IMR-90 (cell line): Measurements from ENCODE around the gene CD7. TPM values are rescaled to one million over a fixed set of nuclear protein-coding genes. Genes with fewer than 3 reads are reported as not detected.

Experiments used
- ATAC-seq: fragments of 200-7000 bp; cut with Tn5 transposase; 2 replicates; pipeline ENCODE4 v1.9.1; 2020; ENCODE audit warnings: low read depth, mild to moderate bottlenecking, moderate library complexity
- BruUV-seq: library from RNA; stranded (reverse); fragments of 400-500 nt; replicated peaks from 2 replicates; lab custom pipeline; 2021; lab: Mats Ljungman, UMichigan
- CTCF ChIA-PET: fragments of 300-600 bp; formaldehyde crosslinking; extraction: SDS; loops from one replicate; lab custom pipeline; 2021; ENCODE audit warnings: antibody characterized with exemption; lab: Yijun Ruan, JAX
- POLR2A ChIA-PET: fragments of 300-600 bp; sonication (Branson Sonifier 250); formaldehyde crosslinking; loops from one replicate; lab custom pipeline; 2022; ENCODE audit warnings: antibody characterized with exemption; ENCODE audit not compliant: unreplicated experiment; lab: Charles Lee
- DNase-seq: peaks from one replicate; pipeline ENCODE4 v3.0.0; 2013
- H2AFZ ChIP-seq: replicated peaks from 2 replicates; pipeline ENCODE3; 2013; ENCODE audit warnings: low read length, mild to moderate bottlenecking; ENCODE audit not compliant: poor library complexity
- H2AK5ac ChIP-seq: 2 replicates; pipeline ENCODE4 v1.6.1; 2013; ENCODE audit warnings: low read depth, low read length, inconsistent platforms
- H2AK9ac ChIP-seq: replicated peaks from 2 replicates; pipeline ENCODE3; 2013; ENCODE audit warnings: mild to moderate bottlenecking, low read depth, low read length, moderate library complexity; ENCODE audit not compliant: poor library complexity
- H2BK120ac ChIP-seq: 2 replicates; pipeline ENCODE4 v1.6.1; 2013; ENCODE audit warnings: low read depth, low read length, inconsistent platforms
- H2BK15ac ChIP-seq: 3 replicates; pipeline ENCODE4 v1.6.1; 2013; ENCODE audit warnings: low read depth, low read length, inconsistent platforms
- H2BK20ac ChIP-seq: 2 replicates; pipeline ENCODE4 v1.6.1; 2013; ENCODE audit warnings: low read depth, mild to moderate bottlenecking, inconsistent platforms, low read length, moderate library complexity
- H2BK5ac ChIP-seq: 2 replicates; pipeline ENCODE4 v1.6.1; 2013; ENCODE audit warnings: mild to moderate bottlenecking, low read depth, low read length, inconsistent platforms; ENCODE audit not compliant: poor library complexity, severe bottlenecking
- H3K14ac ChIP-seq: replicated peaks from 2 replicates; pipeline ENCODE4 v1.6.1; 2013; ENCODE audit warnings: low read depth, low read length, inconsistent platforms
- H3K18ac ChIP-seq: 2 replicates; pipeline ENCODE4 v1.6.1; 2013; ENCODE audit warnings: low read depth, low read length, control low read depth
- H3K23ac ChIP-seq: 2 replicates; pipeline ENCODE4 v1.6.1; 2013; ENCODE audit warnings: low read depth, low read length, inconsistent platforms
- H3K27ac ChIP-seq: 2 replicates; pipeline ENCODE4 v1.5.1; 2013; ENCODE audit warnings: mild to moderate bottlenecking, control low read depth, low read length; ENCODE audit not compliant: insufficient read depth
- H3K27me3 ChIP-seq: 2 replicates; pipeline ENCODE4 v1.6.1; 2013; ENCODE audit warnings: low read length; ENCODE audit not compliant: control insufficient read depth, insufficient read depth
- H3K36me3 ChIP-seq: 2 replicates; pipeline ENCODE4 v1.6.1; 2013; ENCODE audit warnings: low read length, mixed read lengths; ENCODE audit not compliant: control insufficient read depth, insufficient read depth
- H3K4ac ChIP-seq: 2 replicates; pipeline ENCODE4 v1.6.1; 2013; ENCODE audit warnings: low read depth, low read length, inconsistent platforms
- H3K4me1 ChIP-seq: 2 replicates; pipeline ENCODE4 v1.6.1; 2013; ENCODE audit warnings: low read length, mixed read lengths; ENCODE audit not compliant: control insufficient read depth, insufficient read depth
- H3K4me2 ChIP-seq: 2 replicates; pipeline ENCODE4 v1.6.1; 2013; ENCODE audit warnings: low read depth, mild to moderate bottlenecking, control low read depth, low read length, moderate library complexity
- H3K4me3 ChIP-seq: 2 replicates; pipeline ENCODE4 v1.5.1; 2013; ENCODE audit warnings: low read depth, mild to moderate bottlenecking, control low read depth, low read length, moderate library complexity; ENCODE audit not compliant: insufficient read depth
- H3K56ac ChIP-seq: 2 replicates; pipeline ENCODE4 v1.6.1; 2013; ENCODE audit warnings: low read length, inconsistent platforms; ENCODE audit not compliant: insufficient read depth; ENCODE audit errors: extremely low read depth
- H3K79me1 ChIP-seq, 2 experiments: 2 replicates each; pipeline ENCODE4 v1.6.1; 2013; ENCODE audit warnings: low read length in 2 of 2, inconsistent platforms in 1 of 2, low read depth in 1 of 2
- H3K9ac ChIP-seq: 2 replicates; pipeline ENCODE4 v1.6.1; 2013; ENCODE audit warnings: low read depth, low read length, control low read depth
- H3K9me1 ChIP-seq: 2 replicates; pipeline ENCODE4 v1.6.1; 2013; ENCODE audit warnings: low read length, inconsistent platforms; ENCODE audit not compliant: insufficient read depth
- H3K9me3 ChIP-seq: 2 replicates; pipeline ENCODE4 v1.6.1; 2013; ENCODE audit warnings: low read length; ENCODE audit not compliant: control insufficient read depth, insufficient read depth
- H4K20me1 ChIP-seq: 2 replicates; pipeline ENCODE4 v1.6.1; 2013; ENCODE audit warnings: low read length, inconsistent platforms; ENCODE audit not compliant: insufficient read depth
- H4K5ac ChIP-seq: 2 replicates; pipeline ENCODE4 v1.6.1; 2013; ENCODE audit warnings: mild to moderate bottlenecking, low read depth, low read length, control low read depth
- H4K8ac ChIP-seq, 2 experiments: 2 replicates each; pipeline ENCODE4 v1.6.1; 2013; ENCODE audit warnings: low read depth in 2 of 2, low read length in 2 of 2, control low read depth in 1 of 2, inconsistent platforms in 1 of 2
- H4K91ac ChIP-seq: 2 replicates; pipeline ENCODE4 v1.6.1; 2013; ENCODE audit warnings: low read depth, low read length, inconsistent platforms; ENCODE audit not compliant: insufficient read depth
- BHLHE40 ChIP-seq: fragments of 150-350 bp; IDR thresholded peaks from 2 replicates; pipeline ENCODE4 v1.6.1; 2016; ENCODE audit warnings: mild to moderate bottlenecking, low read depth, low read length
- CEBPB ChIP-seq: IDR thresholded peaks from 2 replicates; pipeline ENCODE4 v1.6.1; 2012; ENCODE audit warnings: low read depth, low read length, improper control_type of control experiment
- CHD1 ChIP-seq: IDR thresholded peaks from 2 replicates; pipeline ENCODE4 v1.6.1; 2012; ENCODE audit warnings: low read depth, low read length, improper control_type of control experiment
- CTCF ChIP-seq: conservative IDR thresholded peaks from 2 replicates; pipeline ENCODE4 v1.5.1; 2012; ENCODE audit warnings: mild to moderate bottlenecking, low read depth, low read length, improper control_type of control experiment
- ELK1 ChIP-seq: fragments of 150-350 bp; IDR thresholded peaks from 2 replicates; pipeline ENCODE4 v1.6.1; 2016; ENCODE audit warnings: low read depth, mild to moderate bottlenecking, low read length, moderate library complexity, borderline replicate concordance
- MAFK ChIP-seq: IDR thresholded peaks from 2 replicates; pipeline ENCODE4 v1.6.1; 2012; ENCODE audit warnings: low read depth, low read length, improper control_type of control experiment
- MAZ ChIP-seq: IDR thresholded peaks from 2 replicates; pipeline ENCODE4 v1.6.1; 2012; ENCODE audit warnings: low read depth, mild to moderate bottlenecking, low read length, improper control_type of control experiment, moderate library complexity, borderline replicate concordance
- MXI1 ChIP-seq: IDR thresholded peaks from 2 replicates; pipeline ENCODE4 v1.6.1; 2012; ENCODE audit warnings: low read depth, mild to moderate bottlenecking, low read length, moderate library complexity, borderline replicate concordance
- NFE2L2 ChIP-seq: fragments of 150-350 bp; IDR thresholded peaks from 2 replicates; pipeline ENCODE4 v1.6.1; 2016; ENCODE audit warnings: low read depth, mild to moderate bottlenecking, low read length
- POLR2A ChIP-seq: IDR thresholded peaks from 2 replicates; pipeline ENCODE4 v1.6.1; 2012; ENCODE audit warnings: mild to moderate bottlenecking, low read depth, low read length
- RAD21 ChIP-seq: IDR thresholded peaks from 2 replicates; pipeline ENCODE4 v1.6.1; 2012; ENCODE audit warnings: low read length, improper control_type of control experiment
- RCOR1 ChIP-seq: IDR thresholded peaks from 2 replicates; pipeline ENCODE4 v1.6.1; 2012; ENCODE audit warnings: mild to moderate bottlenecking, low read length, improper control_type of control experiment; ENCODE audit not compliant: insufficient replicate concordance
- RFX5 ChIP-seq: IDR thresholded peaks from 2 replicates; pipeline ENCODE4 v1.8.0; 2012; ENCODE audit warnings: low read depth, mild to moderate bottlenecking, low read length, moderate library complexity
- USF2 ChIP-seq: fragments of 150-350 bp; IDR thresholded peaks from 2 replicates; pipeline ENCODE4 v1.6.1; 2017; ENCODE audit warnings: mild to moderate bottlenecking, antibody characterized with exemption, low read length, low read depth
- WGBS, 2 experiments: methylation state at CpG; one replicate each; pipeline versions ENCODE4 v1.1.5 to v1.1.7; 2013; ENCODE audit warnings: missing lambda C conversion rate in 2 of 2; ENCODE audit not compliant: insufficient read length in 1 of 2; ENCODE audit errors: extremely low coverage in 2 of 2; 5-methylcytosine and 5-hydroxymethylcytosine counted together
- dilution Hi-C: fragments of 300-500 bp; cut with HindIII; formaldehyde crosslinking; loops from one replicate; pipeline ENCODE4 v1.14.3; 2018; ENCODE audit warnings: low sequenced_read_pairs; ENCODE audit not compliant: unreplicated experiment
- in situ Hi-C: fragments of 300-500 bp; cut with MboI; formaldehyde crosslinking; loops from 3 replicates; pipeline ENCODE4 v1.14.3; 2019; ENCODE audit warnings: low sequenced_read_pairs, inconsistent platforms, mixed read lengths
- intact Hi-C: fragments of 100-400 bp; cut with micrococcal nuclease; formaldehyde crosslinking; loops from 2 replicates; pipeline ENCODE4 v1.10.0; 2022
- polyA plus RNA-seq, 3 experiments: library from polyadenylated mRNA; depleted of rRNA; stranded (reverse); fragments of >200 nt; gene quantifications; 2 replicates each; pipeline ENCODE4 v1.2.3, GENCODE V29; 2012; ENCODE audit warnings: low replicate concordance in 1 of 3
- total RNA-seq: library from RNA; depleted of rRNA; stranded (reverse); fragments of >200 nt; gene quantifications from 2 replicates; pipeline ENCODE4 v1.2.3, GENCODE V29; 2012

The CD7 gene
- total and polyA plus RNA-seq, 2 of the 4 experiments (the other 2 are of a cell fraction), result not detected

- Histone ChIP-seq H3K56ac (no peak overlapping the region), H3K23ac (no peak overlapping the region), H3K4me3 (no peak overlapping the region), H3K9me3 (no peaks in the 10 kb centered on the region), H2AFZ (no peak overlapping the region), H4K5ac (no peak overlapping the region), H3K36me3 (no peaks in the 10 kb centered on the region), H2AK9ac (no peak overlapping the region), H3K4me1 (peaks cover 21% of the 10 kb centered on the region), H4K20me1 (no peaks in the 10 kb centered on the region), H3K14ac (no peak overlapping the region), H2BK15ac (no peak overlapping the region), H2BK120ac (no peak overlapping the region), H3K9me1 (no peaks in the 10 kb centered on the region), H2BK20ac (no peak overlapping the region), H2AK5ac (no peak overlapping the region), H3K4ac (no peak overlapping the region), H3K9ac (no peak overlapping the region), H3K4me2 (peak overlapping the region; percentile 12; the same call in 1 of the 2 replicates), H4K8ac (no peak overlapping the region), H3K27me3 (peaks cover 10% of the 10 kb centered on the region), H3K27ac (no peak overlapping the region), H3K79me1 (0 out of 4 replicates have a peak, but pooled peaks cover 0 to 3% of the 10 kb centered on the region in 2 experiments), H3K18ac (no peak overlapping the region), H4K91ac (no peak overlapping the region), H2BK5ac (no peak overlapping the region)
- ATAC-seq (no peak), DNase-seq (no peak)
- in situ Hi-C loops, result no loop called here
- WGBS, 2 experiments, result 73% methylated on average over 9 of the region's 19 CpGs; no CpG with 5 or more reads in 1 of the 2 experiments
- dilution Hi-C loops, result no loop called here
- ChIA-PET POLR2A (no interaction called here), CTCF (no interaction called here)
- intact Hi-C loops, result loop anchor here (10.0 kb wide), 1 partner anchor 295 kb away; the partner anchor contains the start of genes DCXR and RAC3
- BruUV-seq, result no TSS peak
- no peak for TF ChIP-seq MAZ
- TF ChIP-seq CEBPB, result no peak
- TF ChIP-seq CHD1, result no peak
- TF ChIP-seq ELK1, result no peak
- no peak for TF ChIP-seq BHLHE40
- TF ChIP-seq MXI1, result no peak
- no peak for TF ChIP-seq RFX5
- no peak for TF ChIP-seq RAD21
- TF ChIP-seq MAFK, result no peak
- TF ChIP-seq USF2, result no peak
- no peak for TF ChIP-seq NFE2L2
- no peak for TF ChIP-seq POLR2A
- TF ChIP-seq RCOR1, result no peak
- no peak for TF ChIP-seq CTCF
Observed at GRCh38 chr17:82329683-82330321, 12.4 kb upstream of the CD7 start.
